Hepatocyte (in vitro differentiated cells): ENCODE measurements around the gene KRT14. TPM values are rescaled to one million over a fixed set of nuclear protein-coding genes. Genes with fewer than 3 reads are reported as not detected.

Source experiments
- DNase-seq: peaks from one replicate; pipeline ENCODE4 v3.0.0-alpha.2; 2016; ENCODE audit warnings: low spot score
- H2AFZ ChIP-seq: fragments of 200-600 bp; sonication (generic); 2 replicates; pipeline ENCODE4 v1.6.0; 2016; ENCODE audit warnings: antibody characterized with exemption, mild to moderate bottlenecking
- H3K27ac ChIP-seq: fragments of 200-600 bp; sonication (generic); 2 replicates; pipeline ENCODE4 v1.5.1; 2016; ENCODE audit warnings: mild to moderate bottlenecking
- H3K27me3 ChIP-seq: fragments of 200-600 bp; sonication (generic); 2 replicates; pipeline ENCODE4 v1.6.1; 2016
- H3K36me3 ChIP-seq: fragments of 200-600 bp; sonication (generic); replicated peaks from 2 replicates; pipeline ENCODE4 v1.5.1; 2016; ENCODE audit warnings: low read depth; ENCODE audit not compliant: insufficient read depth
- H3K4me1 ChIP-seq: fragments of 200-600 bp; sonication (generic); 2 replicates; pipeline ENCODE4 v1.5.1; 2016; ENCODE audit warnings: mild to moderate bottlenecking, moderate library complexity; ENCODE audit not compliant: insufficient read depth
- H3K4me2 ChIP-seq: fragments of 200-600 bp; sonication (generic); 2 replicates; pipeline ENCODE4 v1.6.0; 2016
- H3K4me3 ChIP-seq: fragments of 200-600 bp; sonication (generic); 2 replicates; pipeline ENCODE4 v1.5.1; 2016; ENCODE audit warnings: mild to moderate bottlenecking
- H3K79me2 ChIP-seq: fragments of 200-600 bp; sonication (generic); 2 replicates; pipeline ENCODE4 v1.6.0; 2017; ENCODE audit warnings: mild to moderate bottlenecking
- H3K9me2 ChIP-seq: fragments of 200-600 bp; sonication (generic); replicated peaks from 2 replicates; pipeline ENCODE4 v1.6.0; 2017; ENCODE audit warnings: mild to moderate bottlenecking; ENCODE audit not compliant: insufficient read depth
- H3K9me3 ChIP-seq: fragments of 200-600 bp; sonication (generic); 2 replicates; pipeline ENCODE4 v1.5.1; 2016; ENCODE audit warnings: low read depth, mild to moderate bottlenecking
- H4K20me1 ChIP-seq: fragments of 200-600 bp; sonication (generic); 2 replicates; pipeline ENCODE4 v1.6.0; 2016; ENCODE audit warnings: mild to moderate bottlenecking; ENCODE audit not compliant: insufficient read depth, poor library complexity, severe bottlenecking
- EZH2 ChIP-seq: fragments of 200-600 bp; sonication (generic); IDR thresholded peaks from 2 replicates; pipeline ENCODE4 v1.6.1; 2016; ENCODE audit warnings: antibody characterized with exemption, mild to moderate bottlenecking, borderline replicate concordance
- EZH2phosphoT487 ChIP-seq: fragments of 200-600 bp; sonication (generic); IDR thresholded peaks from one replicate; pipeline ENCODE4 v1.6.1; 2018; ENCODE audit warnings: antibody characterized with exemption, mild to moderate bottlenecking, low read depth, moderate library complexity; ENCODE audit not compliant: unreplicated experiment, severe bottlenecking
- WGBS: methylation state at CpG from one replicate; pipeline ENCODE4 v1.1.6; 2016; ENCODE audit warnings: low lambda C conversion rate; ENCODE audit errors: missing lambda C conversion rate; 5-methylcytosine and 5-hydroxymethylcytosine counted together
- polyA plus RNA-seq: library from polyadenylated mRNA; unstranded; fragments of >200 nt; fragmentation: Nextera tagmentation; extraction: Ambion mirVana; gene quantifications from 2 replicates; pipeline ENCODE4 v1.2.1, GENCODE V29; 2016
- total RNA-seq: library from RNA; depleted of rRNA; stranded (reverse); fragments of >200 nt; gene quantifications from 2 replicates; pipeline ENCODE4 v1.2.3, GENCODE V29; 2014
- TF ChIP-seq, protein P1 (sequence below): fragments of 200-600 bp; sonication (generic); IDR thresholded peaks from 2 replicates; pipeline ENCODE4 v1.5.1; 2016; ENCODE audit warnings: antibody characterized with exemption, mild to moderate bottlenecking; ENCODE audit not compliant: poor library complexity

KRT14 gene
- total and polyA plus RNA-seq, 2 experiments from 2014 or later = 0.33 to 1.9 TPM

GRCh38 chr17:41547921-41548843, 38.5 kb downstream of the KRT14 start:
- peak; percentile 76 for DNase-seq
- Histone ChIP-seq H2AFZ (peak overlapping the region; percentile 64), H3K9me2 (no peaks in the 10 kb centered on the region), H3K36me3 (no peaks in the 10 kb centered on the region), H3K79me2 (no peaks in the 10 kb centered on the region), H3K4me1 (peaks cover 39% of the 10 kb centered on the region), H3K27me3 (no peaks in the 10 kb centered on the region), H4K20me1 (no peaks in the 10 kb centered on the region), H3K9me3 (no peaks in the 10 kb centered on the region), H3K27ac (peak overlapping the region; percentile 97), H3K4me2 (peak overlapping the region; percentile 75), H3K4me3 (no peak overlapping the region)
- 62% methylated on average over 23 of the region's 23 CpGs for WGBS
- TF ChIP-seq EZH2phosphoT487 = no peak
- TF ChIP-seq EZH2 = no peak
- TF ChIP-seq, protein P1, sequence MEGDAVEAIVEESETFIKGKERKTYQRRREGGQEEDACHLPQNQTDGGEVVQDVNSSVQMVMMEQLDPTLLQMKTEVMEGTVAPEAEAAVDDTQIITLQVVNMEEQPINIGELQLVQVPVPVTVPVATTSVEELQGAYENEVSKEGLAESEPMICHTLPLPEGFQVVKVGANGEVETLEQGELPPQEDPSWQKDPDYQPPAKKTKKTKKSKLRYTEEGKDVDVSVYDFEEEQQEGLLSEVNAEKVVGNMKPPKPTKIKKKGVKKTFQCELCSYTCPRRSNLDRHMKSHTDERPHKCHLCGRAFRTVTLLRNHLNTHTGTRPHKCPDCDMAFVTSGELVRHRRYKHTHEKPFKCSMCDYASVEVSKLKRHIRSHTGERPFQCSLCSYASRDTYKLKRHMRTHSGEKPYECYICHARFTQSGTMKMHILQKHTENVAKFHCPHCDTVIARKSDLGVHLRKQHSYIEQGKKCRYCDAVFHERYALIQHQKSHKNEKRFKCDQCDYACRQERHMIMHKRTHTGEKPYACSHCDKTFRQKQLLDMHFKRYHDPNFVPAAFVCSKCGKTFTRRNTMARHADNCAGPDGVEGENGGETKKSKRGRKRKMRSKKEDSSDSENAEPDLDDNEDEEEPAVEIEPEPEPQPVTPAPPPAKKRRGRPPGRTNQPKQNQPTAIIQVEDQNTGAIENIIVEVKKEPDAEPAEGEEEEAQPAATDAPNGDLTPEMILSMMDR = no peak

- Histone ChIP-seq H3K27ac (peak overlapping the region; percentile 97), H3K79me2 (no peaks in the 10 kb centered on the region), H3K9me3 (no peaks in the 10 kb centered on the region), H3K27me3 (no peaks in the 10 kb centered on the region), H2AFZ (no peak overlapping the region), H3K4me3 (no peak overlapping the region), H4K20me1 (no peaks in the 10 kb centered on the region), H3K4me2 (no peak overlapping the region), H3K4me1 (peaks cover 39% of the 10 kb centered on the region), H3K9me2 (no peaks in the 10 kb centered on the region), H3K36me3 (no peaks in the 10 kb centered on the region)
- TF ChIP-seq EZH2 = no peak
- TF ChIP-seq EZH2phosphoT487 = no peak
- TF ChIP-seq, protein P1 = no peak
- 74% methylated on average over 9 of the region's 9 CpGs for WGBS
- peak; percentile 39 for DNase-seq
Measured at GRCh38 chr17:41547378-41547841, 39.3 kb downstream of the KRT14 start.

GRCh38 chr17:41546819-41547218, 39.9 kb downstream of the KRT14 start:
- H3K4me3 ChIP-seq = no peak overlapping the region
- no peaks in the 10 kb centered on the region for H4K20me1 ChIP-seq
- H2AFZ ChIP-seq = no peak overlapping the region
- peaks cover 39% of the 10 kb centered on the region for H3K4me1 ChIP-seq
- no peaks in the 10 kb centered on the region for H3K36me3 ChIP-seq
- 98% methylated on average over 3 of the region's 3 CpGs for WGBS
- no peaks in the 10 kb centered on the region for H3K9me3 ChIP-seq
- no peaks in the 10 kb centered on the region for H3K27me3 ChIP-seq
- no peaks in the 10 kb centered on the region for H3K9me2 ChIP-seq
- no peak overlapping the region for H3K4me2 ChIP-seq
- no peaks in the 10 kb centered on the region for H3K79me2 ChIP-seq
- DNase-seq = no peak
- no peak overlapping the region for H3K27ac ChIP-seq
- TF ChIP-seq EZH2phosphoT487 (no peak), EZH2 (no peak)
- TF ChIP-seq, protein P1 = no peak
